SK-N-MC (cell line): ENCODE results near the gene TTLL6.

Source experiments
- DNase-seq: peaks from one replicate; pipeline ENCODE4 v3.0.0-alpha.2; 2011; ENCODE audit warnings: low read depth, low spot score
- H3K27ac ChIP-seq: fragments of 200-600 bp; sonication (generic); 2 replicates; pipeline ENCODE4 v1.5.1; 2016; ENCODE audit warnings: mixed run types
- H3K36me3 ChIP-seq: fragments of 200-600 bp; sonication (generic); 2 replicates; pipeline ENCODE4 v1.6.1; 2017; ENCODE audit warnings: antibody characterized with exemption, low read length, mixed read lengths; ENCODE audit not compliant: insufficient read depth
- H3K4me3 ChIP-seq: fragments of 200-600 bp; sonication (generic); 2 replicates; pipeline ENCODE4 v1.5.1; 2016
- H3K9ac ChIP-seq: fragments of 200-600 bp; sonication (generic); 2 replicates; pipeline ENCODE4 v1.8.0; 2017; ENCODE audit warnings: mixed run types, mixed read lengths; ENCODE audit not compliant: insufficient read length
- H3K9me3 ChIP-seq: fragments of 200-600 bp; sonication (generic); 2 replicates; pipeline ENCODE4 v1.6.1; 2017; ENCODE audit warnings: low read depth, mild to moderate bottlenecking, antibody characterized with exemption, low read length, moderate library complexity, mixed read lengths
- EZH2 ChIP-seq: fragments of 200-600 bp; sonication (generic); IDR thresholded peaks from one replicate; pipeline ENCODE4 v1.6.1; 2017; ENCODE audit warnings: antibody characterized with exemption
- FOXP2 ChIP-seq: optimal IDR thresholded peaks from 2 replicates; pipeline ENCODE3; 2011; ENCODE audit warnings: mild to moderate bottlenecking, moderate library complexity; ENCODE audit not compliant: insufficient read depth; ENCODE audit errors: extremely low read length, control extremely low read depth
- POLR2AphosphoS5 ChIP-seq: IDR thresholded peaks from 2 replicates; pipeline ENCODE4 v1.6.1; 2012; ENCODE audit warnings: mild to moderate bottlenecking, low read depth, low read length, borderline replicate concordance

TTLL6 gene

DNA sequence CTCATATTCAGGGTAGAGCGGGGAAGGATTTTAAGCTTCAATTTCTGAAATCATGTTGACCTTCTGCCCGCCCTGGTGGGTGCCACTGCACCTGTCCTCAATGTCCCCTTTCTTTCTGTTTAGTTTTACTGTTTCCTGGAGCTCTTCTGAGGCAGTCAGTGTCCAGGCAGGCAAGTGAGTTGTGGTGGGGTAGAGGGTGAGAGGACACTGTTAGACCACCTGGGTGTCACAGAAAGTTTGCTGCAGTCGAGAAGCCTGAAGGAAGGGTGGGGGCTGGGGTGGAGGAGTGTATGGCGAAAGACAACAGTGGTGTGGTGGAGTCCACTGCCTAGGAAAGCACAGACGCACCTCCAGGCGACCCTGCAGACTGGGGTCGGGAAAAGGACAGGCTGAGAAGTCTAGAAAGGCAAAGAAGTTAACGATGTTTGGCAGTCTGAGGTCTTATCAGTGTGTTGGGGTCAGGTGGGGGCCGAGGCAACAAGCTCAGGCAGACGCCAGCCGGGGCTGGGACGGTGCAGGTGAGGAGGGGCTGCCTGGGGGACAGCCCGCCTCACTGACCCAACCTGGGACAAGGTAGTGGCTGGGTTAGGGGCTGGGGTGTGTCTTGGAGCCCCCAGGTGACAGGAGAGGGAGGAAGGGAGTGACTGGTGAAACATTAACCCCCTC, 65.2 kb downstream of the TTLL6 start:
- H3K9ac ChIP-seq, result no peak overlapping the region
- no peak for DNase-seq
- TF ChIP-seq EZH2, result no peak
- no peaks in the 10 kb centered on the region for H3K36me3 ChIP-seq
- no peaks in the 10 kb centered on the region for H3K9me3 ChIP-seq
- H3K27ac ChIP-seq, result no peak overlapping the region
- H3K4me3 ChIP-seq, result no peak overlapping the region

- no peak for DNase-seq
- no peak overlapping the region for H3K9ac ChIP-seq
Observed at GRCh38 chr17:48751172-48751571, 65.9 kb downstream of the TTLL6 start.

DNA sequence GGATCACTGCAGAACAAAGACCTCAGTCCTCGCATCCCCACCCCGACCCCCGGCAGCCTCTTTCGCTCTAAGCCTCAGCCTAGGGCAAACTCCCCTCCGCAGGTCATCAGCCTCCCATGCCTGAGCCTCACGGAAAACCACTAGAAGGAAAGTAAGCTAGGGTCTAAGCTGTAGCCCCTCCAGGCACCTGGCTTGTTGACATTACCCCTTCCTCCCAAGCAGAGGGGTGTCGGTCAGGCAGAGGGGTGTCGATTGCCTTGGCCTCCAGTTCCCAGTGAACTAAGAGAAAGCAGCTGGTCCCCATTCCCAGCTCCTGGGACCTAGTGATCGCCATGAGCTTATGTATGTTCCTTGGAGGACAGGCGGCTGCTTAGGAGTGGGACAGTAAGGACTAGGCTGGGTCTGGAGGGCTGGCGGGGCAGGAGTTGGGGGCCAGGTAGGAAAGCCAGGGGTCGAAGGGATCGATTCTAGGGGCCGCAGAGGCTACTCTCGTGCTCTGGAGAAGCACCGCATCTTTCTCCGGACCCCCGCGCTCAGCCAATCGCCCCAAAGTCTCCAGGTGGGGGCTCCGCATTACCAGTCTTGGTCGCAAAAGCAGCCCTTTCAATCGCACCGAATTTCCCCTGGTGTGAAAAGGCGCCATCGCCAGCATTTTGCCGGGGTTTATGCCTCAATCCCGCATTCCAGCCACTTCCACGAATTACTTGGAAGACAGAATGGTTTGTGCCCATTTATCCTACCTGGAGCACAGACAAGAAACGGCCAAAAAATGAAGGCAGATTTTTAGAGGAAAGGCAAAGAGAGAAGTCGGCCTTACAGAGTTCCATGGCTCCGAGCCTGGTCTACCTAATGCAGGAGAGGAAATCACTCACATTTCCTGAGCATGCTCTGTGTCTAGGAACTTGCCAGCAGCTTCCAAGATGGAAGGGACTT, 67.1 kb downstream of the TTLL6 start:
- Histone ChIP-seq H3K27ac (no peak overlapping the region), H3K9me3 (no peaks in the 10 kb centered on the region), H3K36me3 (no peaks in the 10 kb centered on the region), H3K9ac (no peak overlapping the region), H3K4me3 (no peak overlapping the region)
- TF ChIP-seq POLR2AphosphoS5, result no peak
- TF ChIP-seq FOXP2, result no peak
- no peak for TF ChIP-seq EZH2
- no peak for DNase-seq

More at GRCh38 chr17:48751172-48751571, 65.9 kb downstream of the TTLL6 start:
- Histone ChIP-seq H3K4me3 (no peak overlapping the region), H3K36me3 (no peaks in the 10 kb centered on the region), H3K9me3 (no peaks in the 10 kb centered on the region), H3K27ac (no peak overlapping the region)
- TF ChIP-seq EZH2, result no peak
- no peak for TF ChIP-seq POLR2AphosphoS5
- no peak for TF ChIP-seq FOXP2

DNA sequence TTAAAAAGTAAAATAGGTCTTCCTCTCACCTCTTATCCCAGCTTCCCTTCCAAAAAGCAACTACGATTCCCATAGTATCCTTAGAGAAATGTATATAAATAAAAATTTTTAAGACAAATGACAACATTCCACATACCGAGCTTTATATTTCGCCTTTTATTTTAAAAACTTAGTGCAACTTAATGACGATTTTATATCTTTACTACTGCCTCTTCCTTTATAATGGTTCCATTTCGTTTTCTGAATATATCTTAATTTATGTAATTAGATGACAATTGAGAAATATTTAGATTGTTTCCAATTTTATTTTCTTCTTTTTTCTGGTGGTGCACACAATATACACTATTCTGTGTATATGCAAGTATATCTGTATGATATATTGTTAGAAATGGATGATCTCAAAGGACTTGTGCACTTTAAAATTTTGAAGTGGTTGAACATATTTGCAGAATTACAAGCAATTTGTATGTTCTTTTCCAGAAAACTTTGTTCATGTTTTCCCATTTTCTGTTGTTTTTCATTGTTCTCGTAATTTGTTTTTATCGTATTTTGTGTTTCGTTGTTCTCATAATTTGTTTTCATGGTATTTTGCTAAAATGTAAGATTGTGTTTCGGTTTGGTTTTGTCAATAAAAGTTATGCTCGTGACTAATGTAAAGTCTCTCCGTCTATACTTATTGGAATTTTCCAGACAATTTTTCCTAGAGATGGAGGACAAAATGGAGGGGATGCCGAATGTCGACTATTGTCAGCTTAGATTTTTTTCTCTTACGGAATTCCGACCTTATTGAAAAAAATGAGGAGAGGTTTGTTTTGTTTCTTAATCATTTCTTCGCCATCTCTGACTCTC, 68.1 kb downstream of the TTLL6 start:
- no peak overlapping the region for H3K4me3 ChIP-seq
- H3K9ac ChIP-seq, result no peak overlapping the region
- no peaks in the 10 kb centered on the region for H3K36me3 ChIP-seq
- no peak overlapping the region for H3K27ac ChIP-seq
- no peak for DNase-seq
- no peak for TF ChIP-seq FOXP2
- TF ChIP-seq POLR2AphosphoS5, result no peak
- TF ChIP-seq EZH2, result no peak
- no peaks in the 10 kb centered on the region for H3K9me3 ChIP-seq

DNA sequence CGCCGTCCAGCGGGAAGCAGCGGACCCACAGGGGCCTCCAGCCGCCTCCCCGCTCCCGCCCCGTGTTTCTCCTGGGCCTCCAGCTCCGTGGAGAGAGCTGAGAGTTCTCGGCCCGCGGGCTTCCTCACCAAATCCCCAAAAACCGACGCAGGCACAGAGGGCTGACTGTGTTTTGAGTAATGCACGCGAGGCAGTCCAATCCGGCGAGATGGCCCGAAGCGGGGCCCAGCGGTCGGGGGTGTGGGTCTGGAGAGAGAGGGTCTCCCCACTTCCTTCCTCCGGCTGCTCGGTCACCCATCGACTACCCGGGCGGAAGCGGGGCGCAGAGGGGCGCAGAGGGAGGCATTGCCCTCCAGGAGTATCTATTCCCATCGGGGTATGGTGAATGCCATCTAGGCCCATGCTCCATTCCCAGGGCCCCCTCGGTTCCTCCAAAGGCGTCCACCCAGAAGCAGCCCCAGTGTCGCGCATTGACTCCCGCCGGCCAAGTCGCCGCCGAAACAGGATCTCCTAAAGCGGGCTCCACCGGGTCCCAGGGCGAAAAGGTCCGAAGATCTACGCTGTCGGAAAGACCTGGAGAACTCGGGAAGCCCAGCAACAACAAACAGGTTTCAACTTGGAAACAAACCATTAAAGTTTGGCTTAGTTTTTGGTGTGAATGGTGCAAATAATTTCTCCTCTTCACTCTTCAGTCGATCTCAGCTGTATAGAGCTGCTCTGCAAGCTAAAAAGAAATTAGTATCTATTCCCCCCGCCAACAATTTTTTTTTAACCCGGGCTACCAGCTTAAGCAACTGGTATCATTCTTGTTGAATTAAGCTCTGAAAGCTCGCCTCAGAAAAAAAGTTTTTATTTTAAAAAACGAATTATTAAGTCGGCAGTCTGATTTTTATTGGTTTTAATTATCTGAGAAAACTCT, 69.3 kb downstream of the TTLL6 start:
- no peak for DNase-seq
- Histone ChIP-seq H3K27ac (no peak overlapping the region), H3K4me3 (no peak overlapping the region), H3K36me3 (no peaks in the 10 kb centered on the region), H3K9ac (no peak overlapping the region), H3K9me3 (no peaks in the 10 kb centered on the region)
- TF ChIP-seq EZH2, result no peak

DNA sequence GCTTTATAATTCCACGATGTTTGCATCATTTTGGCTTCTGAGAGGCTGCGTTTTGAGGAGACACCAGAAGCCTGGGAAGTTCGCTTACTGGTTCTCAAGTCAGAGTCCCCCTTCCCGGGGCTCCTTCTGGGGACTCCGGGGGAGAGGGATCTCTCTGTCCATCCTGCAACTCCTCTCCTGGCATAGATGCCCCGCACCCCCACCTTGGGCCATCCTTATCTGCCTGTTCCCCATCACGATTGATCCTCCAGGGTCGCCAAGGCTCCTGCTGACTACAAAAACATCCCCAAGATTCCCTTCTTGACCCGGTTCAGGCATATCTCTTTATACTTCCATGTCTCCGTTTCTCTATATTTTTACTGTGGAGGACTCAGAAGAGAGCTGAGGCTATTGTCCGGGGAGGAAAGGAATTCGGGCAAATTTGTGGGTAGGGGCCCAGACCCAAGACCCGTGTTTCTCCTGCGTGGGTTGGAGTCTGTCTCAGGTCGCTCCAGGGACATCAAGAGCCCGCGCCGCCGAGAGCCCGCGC, 70.0 kb downstream of the TTLL6 start:
- TF ChIP-seq FOXP2, result no peak
- Histone ChIP-seq H3K27ac (no peak overlapping the region), H3K4me3 (no peak overlapping the region), H3K36me3 (no peaks in the 10 kb centered on the region), H3K9ac (no peak overlapping the region), H3K9me3 (no peaks in the 10 kb centered on the region)
- no peak for DNase-seq

DNA sequence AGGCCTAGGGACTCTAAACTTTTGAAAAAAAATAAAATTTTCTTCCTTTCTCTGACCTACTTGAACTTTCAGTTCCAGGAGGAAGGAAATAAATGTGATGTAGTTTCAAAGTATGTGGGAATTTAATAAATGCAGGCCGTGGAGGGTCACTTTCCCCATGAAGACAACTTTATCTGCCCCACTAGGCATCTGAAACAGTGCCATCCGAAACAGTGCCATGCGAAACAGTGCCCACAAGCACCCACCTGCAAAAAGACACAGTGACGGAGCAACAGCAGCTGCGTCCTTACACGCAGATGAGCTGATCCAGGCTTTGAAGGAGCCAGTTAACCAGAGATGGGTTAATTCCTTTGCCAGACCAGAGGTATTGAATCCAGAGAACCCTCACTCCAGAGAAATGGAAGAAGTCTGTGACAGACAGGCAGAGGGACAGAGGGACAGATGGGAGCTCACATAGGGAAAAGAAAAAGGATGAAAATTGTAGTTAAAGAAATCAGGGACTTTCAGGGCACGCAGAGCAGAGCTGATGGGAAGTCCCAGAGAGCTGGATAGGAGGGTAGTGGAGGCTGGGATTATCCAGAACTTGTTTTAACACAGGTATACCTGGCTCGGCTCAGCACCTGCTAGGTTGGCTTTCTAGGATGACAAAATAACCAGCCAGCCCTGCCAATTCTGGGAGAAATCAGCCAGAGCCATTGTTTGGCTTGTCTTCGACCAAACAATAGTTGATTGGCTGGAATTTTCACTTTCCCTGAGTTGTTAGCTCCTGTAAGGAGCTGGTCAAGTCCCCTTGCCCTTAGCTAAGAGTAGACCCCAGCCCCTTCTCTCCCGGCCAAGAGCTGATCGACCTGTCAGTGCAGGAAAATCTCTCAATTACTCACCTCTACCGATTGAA, 71.4 kb downstream of the TTLL6 start:
- Histone ChIP-seq H3K36me3 (no peaks in the 10 kb centered on the region), H3K9me3 (no peaks in the 10 kb centered on the region), H3K9ac (no peak overlapping the region), H3K4me3 (no peak overlapping the region), H3K27ac (peak overlapping the region; percentile 26; the same call in 1 of the 2 replicates)
- DNase-seq, result no peak
- TF ChIP-seq EZH2, result no peak
- no peak for TF ChIP-seq POLR2AphosphoS5
